ENCODE measurements around the gene PLA2G2F.

PLA2G2F gene

DNA sequence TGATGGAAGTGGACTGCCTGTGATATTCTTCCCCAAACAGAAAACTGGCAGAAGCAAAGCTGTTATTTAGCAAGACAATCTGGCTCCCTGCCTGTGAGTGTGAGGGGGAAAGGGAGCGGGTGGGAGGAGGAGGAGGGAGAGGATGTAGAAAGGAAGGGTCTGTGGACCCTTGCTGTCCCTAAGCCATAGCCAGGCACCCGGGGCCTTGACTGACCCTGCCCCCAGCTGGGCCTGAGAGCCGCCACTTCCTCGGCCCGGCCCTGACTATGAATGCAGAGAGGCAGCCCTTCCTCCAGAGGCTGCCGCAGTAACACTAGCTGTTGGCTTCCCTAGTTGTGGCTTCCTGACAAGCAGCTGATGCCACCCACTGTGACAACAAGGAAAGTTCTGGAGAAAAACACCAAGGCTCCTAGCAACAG lies 13.9 kb downstream of the PLA2G2F start:
- peak overlapping the region; percentile 84 for H3K27ac ChIP-seq (replicated peaks)
- peak; percentile 61 to 66 for DNase-seq (ENCODE audit: low read depth in 1 of 2, low spot score in 1 of 2)
- H3K4me3 ChIP-seq (replicated peaks; ENCODE audit: insufficient read depth, low read length) = no peak overlapping the region
- TF ChIP-seq POLR2AphosphoS5 (IDR thresholded peaks at IDR 0.05; ENCODE audit: low read depth) = no peak; the same call in 1 of the 2 replicates
- no peak for TF ChIP-seq SPI1 (IDR thresholded peaks at IDR 0.05; ENCODE audit: borderline replicate concordance, low read depth)
- TF ChIP-seq, protein P1, sequence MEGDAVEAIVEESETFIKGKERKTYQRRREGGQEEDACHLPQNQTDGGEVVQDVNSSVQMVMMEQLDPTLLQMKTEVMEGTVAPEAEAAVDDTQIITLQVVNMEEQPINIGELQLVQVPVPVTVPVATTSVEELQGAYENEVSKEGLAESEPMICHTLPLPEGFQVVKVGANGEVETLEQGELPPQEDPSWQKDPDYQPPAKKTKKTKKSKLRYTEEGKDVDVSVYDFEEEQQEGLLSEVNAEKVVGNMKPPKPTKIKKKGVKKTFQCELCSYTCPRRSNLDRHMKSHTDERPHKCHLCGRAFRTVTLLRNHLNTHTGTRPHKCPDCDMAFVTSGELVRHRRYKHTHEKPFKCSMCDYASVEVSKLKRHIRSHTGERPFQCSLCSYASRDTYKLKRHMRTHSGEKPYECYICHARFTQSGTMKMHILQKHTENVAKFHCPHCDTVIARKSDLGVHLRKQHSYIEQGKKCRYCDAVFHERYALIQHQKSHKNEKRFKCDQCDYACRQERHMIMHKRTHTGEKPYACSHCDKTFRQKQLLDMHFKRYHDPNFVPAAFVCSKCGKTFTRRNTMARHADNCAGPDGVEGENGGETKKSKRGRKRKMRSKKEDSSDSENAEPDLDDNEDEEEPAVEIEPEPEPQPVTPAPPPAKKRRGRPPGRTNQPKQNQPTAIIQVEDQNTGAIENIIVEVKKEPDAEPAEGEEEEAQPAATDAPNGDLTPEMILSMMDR (IDR thresholded peaks at IDR 0.05; ENCODE audit: insufficient read depth, low read length) = no peak
- TF ChIP-seq, protein P2, sequence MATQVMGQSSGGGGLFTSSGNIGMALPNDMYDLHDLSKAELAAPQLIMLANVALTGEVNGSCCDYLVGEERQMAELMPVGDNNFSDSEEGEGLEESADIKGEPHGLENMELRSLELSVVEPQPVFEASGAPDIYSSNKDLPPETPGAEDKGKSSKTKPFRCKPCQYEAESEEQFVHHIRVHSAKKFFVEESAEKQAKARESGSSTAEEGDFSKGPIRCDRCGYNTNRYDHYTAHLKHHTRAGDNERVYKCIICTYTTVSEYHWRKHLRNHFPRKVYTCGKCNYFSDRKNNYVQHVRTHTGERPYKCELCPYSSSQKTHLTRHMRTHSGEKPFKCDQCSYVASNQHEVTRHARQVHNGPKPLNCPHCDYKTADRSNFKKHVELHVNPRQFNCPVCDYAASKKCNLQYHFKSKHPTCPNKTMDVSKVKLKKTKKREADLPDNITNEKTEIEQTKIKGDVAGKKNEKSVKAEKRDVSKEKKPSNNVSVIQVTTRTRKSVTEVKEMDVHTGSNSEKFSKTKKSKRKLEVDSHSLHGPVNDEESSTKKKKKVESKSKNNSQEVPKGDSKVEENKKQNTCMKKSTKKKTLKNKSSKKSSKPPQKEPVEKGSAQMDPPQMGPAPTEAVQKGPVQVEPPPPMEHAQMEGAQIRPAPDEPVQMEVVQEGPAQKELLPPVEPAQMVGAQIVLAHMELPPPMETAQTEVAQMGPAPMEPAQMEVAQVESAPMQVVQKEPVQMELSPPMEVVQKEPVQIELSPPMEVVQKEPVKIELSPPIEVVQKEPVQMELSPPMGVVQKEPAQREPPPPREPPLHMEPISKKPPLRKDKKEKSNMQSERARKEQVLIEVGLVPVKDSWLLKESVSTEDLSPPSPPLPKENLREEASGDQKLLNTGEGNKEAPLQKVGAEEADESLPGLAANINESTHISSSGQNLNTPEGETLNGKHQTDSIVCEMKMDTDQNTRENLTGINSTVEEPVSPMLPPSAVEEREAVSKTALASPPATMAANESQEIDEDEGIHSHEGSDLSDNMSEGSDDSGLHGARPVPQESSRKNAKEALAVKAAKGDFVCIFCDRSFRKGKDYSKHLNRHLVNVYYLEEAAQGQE (IDR thresholded peaks at IDR 0.05; ENCODE audit: insufficient replicate concordance, low read depth) = no peak
- TF ChIP-seq GABPA (IDR thresholded peaks at IDR 0.05; ENCODE audit: low read depth) = no peak
- H3K27me3 ChIP-seq (ENCODE audit: insufficient read depth, poor library complexity, severe bottlenecking) = no peaks in the 10 kb centered on the region

DNA sequence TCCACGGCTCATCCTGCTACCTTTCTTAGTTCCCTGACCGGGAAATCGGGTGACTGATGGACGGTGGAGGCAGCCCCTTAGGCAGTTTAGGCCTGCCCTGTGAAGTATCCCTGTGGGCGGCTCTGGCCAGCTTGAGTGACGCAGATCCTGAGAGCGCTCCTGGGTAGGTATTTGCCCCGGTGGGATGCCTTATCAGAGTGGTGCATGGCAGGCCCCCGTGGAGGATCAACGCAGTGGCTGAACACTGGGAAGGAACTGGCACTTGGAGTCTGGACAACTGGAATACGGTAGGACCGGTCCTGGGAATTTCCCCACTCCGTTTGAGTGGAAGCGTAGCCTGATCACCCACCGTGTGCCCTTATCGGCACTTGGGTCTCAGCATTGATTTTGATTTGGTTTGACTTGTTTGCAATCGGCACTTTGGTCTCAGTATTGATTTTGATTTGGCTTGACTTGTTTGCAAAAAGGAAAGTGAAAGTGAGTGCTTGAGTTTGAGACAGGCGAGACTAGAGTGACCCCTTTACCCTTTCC lies 15.2 kb downstream of the PLA2G2F start:
- Histone ChIP-seq H3K27me3 (ENCODE audit: insufficient read depth, poor library complexity, severe bottlenecking) (no peaks in the 10 kb centered on the region), H3K4me3 (replicated peaks; ENCODE audit: insufficient read depth, low read length) (no peak overlapping the region), H3K27ac (replicated peaks) (peak overlapping the region; percentile 84)
- DNase-seq (ENCODE audit: low read depth in 1 of 2, low spot score in 1 of 2) = no peak
- TF ChIP-seq, protein P1 (IDR thresholded peaks at IDR 0.05; ENCODE audit: insufficient read depth, low read length) = no peak
- TF ChIP-seq GABPA (IDR thresholded peaks at IDR 0.05; ENCODE audit: low read depth) = no peak
- no peak for TF ChIP-seq POLR2AphosphoS5 (IDR thresholded peaks at IDR 0.05; ENCODE audit: low read depth)
- no peak for TF ChIP-seq SPI1 (IDR thresholded peaks at IDR 0.05; ENCODE audit: borderline replicate concordance, low read depth)
- TF ChIP-seq, protein P2 (IDR thresholded peaks at IDR 0.05; ENCODE audit: insufficient replicate concordance, low read depth) = no peak

DNA sequence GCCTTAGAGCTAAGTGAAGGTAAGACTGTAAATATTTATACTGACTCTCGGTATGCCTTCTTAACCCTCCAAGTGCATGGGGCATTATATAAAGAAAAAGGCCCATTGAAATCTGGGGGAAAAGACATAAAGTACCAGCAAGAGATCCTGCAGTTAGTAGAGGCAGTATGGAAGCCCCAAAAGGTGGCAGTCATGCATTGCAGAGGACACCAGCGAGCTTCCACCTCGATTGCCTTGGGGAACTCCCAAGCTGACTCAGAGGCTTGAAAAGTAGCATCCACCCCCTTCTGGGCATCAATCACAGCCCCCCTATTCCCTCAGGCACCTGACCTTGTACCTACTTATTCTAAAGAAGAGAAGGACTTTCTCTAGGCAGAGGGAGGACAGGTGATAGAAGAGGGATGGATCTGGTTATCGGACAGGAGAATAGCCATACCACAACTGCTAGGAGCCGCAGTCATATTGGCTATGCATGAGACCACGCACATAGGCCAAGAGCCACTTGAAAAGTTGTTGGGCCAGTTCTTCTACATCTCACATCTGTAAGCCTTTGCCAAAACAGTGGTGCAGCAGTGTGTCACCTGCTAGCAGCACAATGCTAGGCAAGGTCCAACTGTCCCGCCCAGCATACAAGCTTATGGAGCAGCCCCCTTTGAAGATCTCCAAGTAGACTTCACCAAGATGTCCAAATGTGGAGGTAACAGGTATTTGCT lies 19.4 kb downstream of the PLA2G2F start:
- no peak for TF ChIP-seq GABPA (IDR thresholded peaks at IDR 0.05; ENCODE audit: low read depth)
- TF ChIP-seq, protein P2 (IDR thresholded peaks at IDR 0.05; ENCODE audit: insufficient replicate concordance, low read depth) = no peak
- no peaks in the 10 kb centered on the region for H3K27me3 ChIP-seq (ENCODE audit: insufficient read depth, poor library complexity, severe bottlenecking)
- no peak overlapping the region for H3K4me3 ChIP-seq (replicated peaks; ENCODE audit: insufficient read depth, low read length)
- H3K27ac ChIP-seq (replicated peaks) = no peak overlapping the region
- no peak for DNase-seq (ENCODE audit: low read depth in 1 of 2, low spot score in 1 of 2)

Data from HL-60 (cell line).